Stimulated activated CD4-positive, alpha-beta T cell treated with anti-CD3 and anti-CD28 coated beads, TNF-alpha, amount 100 ng/mL, for 4 hours (primary cell): ENCODE measurements around the gene SPAG16.

ENCODE experiments used
- DNase-seq, 3 experiments: peaks; one replicate each; pipeline ENCODE4 v3.0.0-alpha.2; 2020; ENCODE audit warnings: low read depth in 3 of 3

Gene SPAG16

GRCh38 chr2:214169281-214169680 lies 885.0 kb downstream of the SPAG16 start:
- no peak for DNase-seq

- no peak for DNase-seq
Observed at GRCh38 chr2:214169736-214170135, 885.5 kb downstream of the SPAG16 start.

- DNase-seq: no peak
Observed at GRCh38 chr2:214174563-214174962, 890.3 kb downstream of the SPAG16 start.

DNA sequence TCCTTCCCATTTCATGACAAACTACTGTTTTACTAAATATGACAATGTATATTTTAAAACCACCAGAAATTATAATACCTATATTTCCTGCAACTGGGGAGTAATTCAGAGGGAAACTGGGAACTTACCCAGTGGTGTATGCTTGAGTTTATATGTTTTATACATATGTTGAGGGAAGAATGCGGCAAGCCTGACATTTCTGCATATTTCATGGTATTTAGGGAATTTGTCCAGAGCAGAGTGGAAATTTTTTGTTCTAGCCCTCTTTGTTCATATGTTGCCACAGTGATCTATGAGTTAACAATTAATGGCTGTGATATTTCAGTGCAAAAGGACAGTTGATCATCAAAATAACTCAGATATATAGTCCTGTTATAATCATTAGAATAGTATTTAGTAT lies 895.8 kb downstream of the SPAG16 start:
- DNase-seq: no peak

DNA sequence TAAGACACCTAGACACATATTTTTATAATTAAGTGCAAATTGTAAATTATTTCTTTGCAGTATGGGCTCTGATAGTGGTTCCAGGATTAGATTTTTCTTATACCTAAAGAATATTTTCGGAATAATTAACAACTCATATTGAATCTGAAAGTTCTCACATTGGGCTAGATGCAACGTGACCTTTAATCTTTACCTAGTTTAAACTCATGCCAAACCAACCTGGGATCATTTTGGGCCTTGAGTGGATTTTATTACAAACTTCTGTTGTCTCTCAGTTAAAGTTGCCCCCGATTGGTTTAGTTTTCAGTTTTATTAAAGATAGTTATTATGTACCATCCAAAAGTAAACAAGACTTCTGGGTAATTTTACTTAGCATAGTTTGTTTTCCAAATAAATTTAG lies 896.4 kb downstream of the SPAG16 start:
- no peak for DNase-seq

- no peak for DNase-seq
Observed at GRCh38 chr2:214184461-214184860, 900.2 kb downstream of the SPAG16 start.

DNA sequence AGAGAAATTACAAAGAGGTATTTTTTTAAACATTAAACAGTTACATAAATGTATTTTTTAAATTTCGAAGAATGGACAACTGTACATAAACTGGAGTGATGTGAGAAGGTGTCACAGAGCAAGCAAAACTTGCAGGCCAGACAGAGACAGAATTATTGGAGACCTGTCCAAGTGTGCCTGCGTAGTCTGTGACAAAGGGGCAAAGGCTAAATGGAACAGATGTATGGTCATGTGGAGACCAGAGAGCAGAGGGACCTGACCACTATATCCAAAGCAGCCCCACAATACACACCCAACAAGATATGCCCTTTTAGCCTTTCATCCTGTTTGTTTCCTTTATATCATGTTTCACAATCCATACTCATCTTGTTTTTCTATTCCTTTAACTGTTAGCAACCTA lies 901.3 kb downstream of the SPAG16 start:
- no peak for DNase-seq

DNA sequence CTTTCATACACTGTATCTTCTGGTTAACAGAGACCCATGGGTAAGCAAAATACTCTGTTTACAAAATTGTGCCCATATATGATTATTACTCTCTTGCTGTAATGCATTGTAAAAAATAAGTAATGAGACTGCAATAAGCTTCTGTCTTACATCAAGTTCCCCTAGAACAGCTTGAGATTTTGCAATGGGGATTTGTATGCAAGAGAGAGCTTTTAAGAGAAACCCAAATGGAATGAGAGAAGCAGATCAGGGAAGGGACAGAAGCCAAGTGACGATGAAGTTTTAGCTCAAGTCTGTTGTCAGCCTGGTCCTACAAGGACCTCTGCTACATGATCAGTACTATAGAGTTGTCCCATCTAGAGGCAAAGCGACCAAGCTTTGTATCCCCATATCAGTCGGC lies 908.4 kb downstream of the SPAG16 start:
- no peak for DNase-seq

- no peak for DNase-seq
Observed at GRCh38 chr2:214193943-214194342, 909.7 kb downstream of the SPAG16 start.

GRCh38 chr2:214196260-214196659 lies 912.0 kb downstream of the SPAG16 start:
- DNase-seq: no peak

- DNase-seq: no peak
Observed at GRCh38 chr2:214201892-214202291, 917.6 kb downstream of the SPAG16 start.

DNA sequence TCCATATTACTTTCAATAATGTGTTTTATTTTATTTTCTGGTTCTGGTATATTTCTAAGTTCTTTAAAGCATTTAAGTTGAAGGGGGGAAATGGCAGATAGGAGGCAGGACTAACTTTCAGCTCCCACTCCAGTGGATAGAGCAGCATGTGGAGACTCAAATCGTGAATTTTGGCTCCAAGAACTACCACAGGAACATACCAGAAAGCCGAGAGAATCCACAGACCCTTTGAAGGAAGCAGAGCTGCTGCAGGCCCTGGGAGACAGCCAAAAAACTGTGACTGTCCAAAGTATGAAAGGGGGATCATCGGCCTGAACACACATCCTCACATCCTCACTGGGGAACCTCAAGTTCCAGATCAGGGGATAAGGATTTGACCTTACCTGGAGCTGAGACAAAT lies 919.0 kb downstream of the SPAG16 start:
- DNase-seq: no peak

GRCh38 chr2:214203744-214204289 lies 919.6 kb downstream of the SPAG16 start:
- DNase-seq: no peak

DNA sequence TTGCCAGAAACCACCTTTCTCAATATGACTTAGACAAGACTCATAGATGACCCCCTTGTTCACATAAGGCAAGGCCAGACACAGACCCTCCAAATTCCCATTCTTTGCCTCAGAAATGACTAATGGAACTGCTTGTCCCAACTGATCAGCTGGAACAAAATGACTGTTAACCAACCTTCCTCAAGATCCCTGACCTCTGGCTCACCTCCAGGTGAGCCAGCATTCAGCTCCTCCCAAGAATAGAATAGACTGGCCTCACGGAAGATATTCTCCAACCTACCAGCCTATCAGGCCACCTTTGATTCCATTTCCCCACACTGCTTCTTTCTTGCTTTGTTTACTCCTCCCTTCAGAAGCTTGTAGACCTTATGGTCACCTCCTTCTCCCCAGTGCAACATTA lies 930.8 kb downstream of the SPAG16 start:
- DNase-seq: no peak

DNA sequence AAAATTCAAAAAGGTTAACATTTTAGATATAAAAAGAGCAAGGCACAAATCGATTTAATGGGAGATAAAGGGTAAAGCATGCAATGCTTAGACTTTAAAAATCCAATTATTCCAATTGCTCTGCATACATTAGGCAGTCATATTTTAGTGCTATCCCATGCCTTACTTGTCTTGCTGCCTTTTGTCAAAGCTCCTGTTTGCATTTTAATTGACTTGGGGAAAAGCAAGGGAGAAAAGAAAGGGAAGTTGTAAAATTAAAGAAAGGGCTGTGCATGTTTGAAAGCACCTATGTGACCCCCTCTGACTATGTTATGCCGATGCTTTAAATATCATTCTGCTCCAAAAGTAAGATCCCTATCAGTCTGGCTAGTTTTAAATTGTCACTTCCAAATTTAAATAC lies 932.9 kb downstream of the SPAG16 start:
- no peak for DNase-seq

DNA sequence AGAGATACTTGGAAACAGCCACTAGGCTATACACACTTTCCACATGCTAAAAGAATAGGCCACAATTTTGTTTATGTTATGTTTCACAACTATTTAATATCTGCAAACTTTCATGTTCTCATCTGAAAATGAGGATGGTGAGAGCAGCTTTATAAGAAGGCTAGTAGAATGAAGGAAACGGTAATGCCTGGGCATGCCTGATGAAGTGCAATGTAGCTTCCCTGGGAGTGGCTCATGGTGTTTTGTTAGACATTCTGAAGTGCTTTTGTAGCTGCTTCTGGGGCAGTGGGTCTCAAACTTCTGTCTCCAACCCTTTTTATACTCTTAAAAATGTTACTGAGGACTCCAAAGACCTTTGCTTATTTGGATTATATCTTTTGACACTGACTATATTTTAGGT lies 933.3 kb downstream of the SPAG16 start:
- DNase-seq: no peak

- DNase-seq: no peak
Observed at GRCh38 chr2:214220251-214220650, 936.0 kb downstream of the SPAG16 start.

- DNase-seq: no peak
Observed at GRCh38 chr2:214226061-214226460, 941.8 kb downstream of the SPAG16 start.

DNA sequence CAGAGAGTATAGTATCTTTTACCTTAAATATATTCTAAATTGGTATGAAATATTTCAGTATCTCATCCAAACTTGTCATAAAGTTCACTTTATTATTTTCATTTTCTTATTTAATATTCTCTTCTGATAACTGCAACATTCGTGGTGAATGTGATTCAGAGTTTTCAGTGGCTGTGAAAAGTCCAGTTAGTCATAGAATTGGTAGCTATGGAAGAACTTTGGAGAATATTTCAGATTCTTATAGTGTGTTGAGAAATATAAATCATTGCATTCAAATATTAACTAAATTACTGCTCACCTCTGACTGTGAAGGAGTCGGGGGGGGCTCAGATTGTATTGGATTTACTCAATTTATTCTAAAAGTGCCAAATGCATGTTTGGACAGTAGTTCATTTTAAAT lies 948.0 kb downstream of the SPAG16 start:
- DNase-seq: no peak

GRCh38 chr2:214233164-214233563 lies 948.9 kb downstream of the SPAG16 start:
- DNase-seq: no peak

DNA sequence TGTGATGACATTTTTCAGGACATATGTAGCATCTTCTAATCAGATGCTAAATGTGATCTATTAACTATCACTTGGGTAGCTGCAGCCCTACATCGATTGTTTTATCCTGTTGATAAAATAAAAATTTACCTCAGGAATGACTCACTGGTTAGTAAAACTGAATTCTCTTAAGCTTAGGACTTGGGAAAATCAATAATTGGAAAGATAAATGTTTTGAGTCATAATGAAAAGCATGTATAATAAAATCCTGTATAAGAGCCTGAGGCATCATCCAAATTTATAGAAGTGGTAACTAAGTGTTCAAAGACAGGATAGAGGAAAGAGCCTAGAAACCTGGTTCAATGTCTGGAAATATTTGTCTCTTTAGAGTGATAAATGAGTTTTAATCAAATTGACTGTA lies 958.5 kb downstream of the SPAG16 start:
- DNase-seq: no peak

- DNase-seq: no peak
Observed at GRCh38 chr2:214244847-214245246, 960.6 kb downstream of the SPAG16 start.

DNA sequence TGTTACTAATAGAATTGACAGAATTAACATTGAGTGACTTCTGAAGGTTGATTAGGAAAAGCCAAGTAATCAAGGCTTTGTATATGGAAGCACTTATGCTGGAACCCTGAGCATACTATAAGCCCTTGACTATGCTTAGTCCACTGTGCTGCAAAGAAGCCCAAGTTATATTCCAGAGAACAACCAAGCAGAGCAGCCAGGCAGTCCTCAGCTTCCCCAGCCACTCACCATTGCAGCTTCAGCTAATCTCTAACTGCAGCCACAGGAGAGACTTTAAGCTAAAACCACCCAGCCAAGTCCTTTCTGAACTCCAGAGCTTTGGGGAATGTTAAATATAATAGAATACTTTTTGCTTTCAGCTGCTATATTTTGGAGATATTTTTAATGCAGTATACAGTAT lies 962.2 kb downstream of the SPAG16 start:
- no peak for DNase-seq

DNA sequence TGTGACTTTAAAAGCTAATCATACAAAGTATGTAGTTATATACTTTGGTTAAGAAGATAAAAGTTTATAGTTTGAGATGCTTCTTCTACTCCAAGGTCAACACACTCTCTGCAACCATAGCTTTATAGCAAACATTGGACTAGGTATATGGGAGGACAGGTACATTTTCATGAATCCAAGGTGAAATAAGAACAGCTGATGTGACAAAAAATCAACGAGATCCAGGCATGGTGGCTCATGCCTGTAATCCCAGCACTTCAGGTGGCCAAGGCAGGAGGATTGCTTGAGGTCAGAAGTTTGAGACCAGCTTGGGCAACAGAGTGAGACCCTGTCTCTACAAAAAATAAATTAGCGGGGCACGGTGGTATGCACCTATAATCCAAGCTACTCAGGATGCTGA lies 963.3 kb downstream of the SPAG16 start:
- no peak for DNase-seq

- DNase-seq: no peak
Observed at GRCh38 chr2:214255046-214255445, 970.8 kb downstream of the SPAG16 start.
